Middle frontal gyrus (tissue), 1 donor: ENCODE measurements around the gene RUBCNL.

Experiments used
- DNase-seq: peaks from one replicate; pipeline ENCODE4 v3.0.0-alpha.2; 2015; ENCODE audit warnings: low spot score; ENCODE audit errors: extremely low spot score

RUBCNL gene

GRCh38 chr13:46340631-46341111, 46.4 kb downstream of the RUBCNL start:
- no peak for DNase-seq

- no peak for DNase-seq
Observed at GRCh38 chr13:46340011-46340410, 47.0 kb downstream of the RUBCNL start.

- no peak for DNase-seq
Observed at GRCh38 chr13:46339035-46339666, 47.9 kb downstream of the RUBCNL start.

GRCh38 chr13:46337700-46338099, 49.4 kb downstream of the RUBCNL start:
- no peak for DNase-seq

- no peak for DNase-seq
Observed at GRCh38 chr13:46334035-46334822, 52.8 kb downstream of the RUBCNL start.

- no peak for DNase-seq
Observed at GRCh38 chr13:46332772-46333171, 54.3 kb downstream of the RUBCNL start.

GRCh38 chr13:46329624-46330023, 57.4 kb downstream of the RUBCNL start:
- no peak for DNase-seq

GRCh38 chr13:46327246-46327645, 59.8 kb downstream of the RUBCNL start:
- no peak for DNase-seq

GRCh38 chr13:46324976-46325375, 62.1 kb downstream of the RUBCNL start:
- no peak for DNase-seq

GRCh38 chr13:46321494-46322225, 65.4 kb downstream of the RUBCNL start:
- no peak for DNase-seq

GRCh38 chr13:46320821-46321220, 66.2 kb downstream of the RUBCNL start:
- DNase-seq, result no peak

GRCh38 chr13:46320406-46320805, 66.6 kb downstream of the RUBCNL start:
- no peak for DNase-seq

GRCh38 chr13:46318986-46319385, 68.1 kb downstream of the RUBCNL start:
- no peak for DNase-seq

- no peak for DNase-seq
Observed at GRCh38 chr13:46317120-46317519, 69.9 kb downstream of the RUBCNL start.

- no peak for DNase-seq
Observed at GRCh38 chr13:46315491-46316075, 71.5 kb downstream of the RUBCNL start.

GRCh38 chr13:46315036-46315435, 72.0 kb downstream of the RUBCNL start:
- DNase-seq, result no peak

GRCh38 chr13:46314587-46314986, 72.5 kb downstream of the RUBCNL start:
- no peak for DNase-seq

- DNase-seq, result no peak
Observed at GRCh38 chr13:46313432-46314257, 73.4 kb downstream of the RUBCNL start.

GRCh38 chr13:46313024-46313423, 74.0 kb downstream of the RUBCNL start:
- no peak for DNase-seq

- no peak for DNase-seq
Observed at GRCh38 chr13:46311217-46311616, 75.8 kb downstream of the RUBCNL start.

GRCh38 chr13:46310066-46310465, 77.0 kb downstream of the RUBCNL start:
- DNase-seq, result no peak
